HG03457 (cell line): Measurements from ENCODE around the gene RAB24.
"Not testable (repeated sequence)": the region's sequence is repeated elsewhere in the genome, so short reads cannot be mapped to it uniquely, and the experiment has no call there.

Experiments
- ATAC-seq: cut with Tn5 transposase; IDR thresholded peaks from one replicate; pipeline ENCODE4 v1.9.1; 2021; ENCODE audit warnings: moderate number of reproducible peaks; ENCODE audit not compliant: unreplicated experiment

RAB24 gene

DNA sequence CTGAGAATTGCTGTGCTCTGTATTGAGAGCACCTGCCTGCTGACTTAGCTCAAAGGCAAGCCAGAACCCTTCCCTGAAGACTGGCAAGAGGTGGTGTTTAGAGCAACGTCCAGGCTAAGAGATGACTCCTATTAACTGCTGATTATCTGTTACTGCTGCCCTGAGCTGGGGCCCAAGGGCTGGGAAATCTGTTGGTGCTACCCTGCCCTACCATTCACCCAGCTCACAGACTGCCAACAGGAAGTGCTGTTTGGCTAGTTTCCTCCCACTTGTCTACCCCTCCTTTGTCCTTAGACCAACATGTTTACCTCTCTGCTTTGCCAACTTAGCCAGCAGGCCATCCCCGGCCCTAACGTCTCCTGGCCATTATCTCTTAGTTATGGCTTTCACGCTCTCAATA is 6.9 kb downstream of the RAB24 start:
- ATAC-seq: no peak

DNA sequence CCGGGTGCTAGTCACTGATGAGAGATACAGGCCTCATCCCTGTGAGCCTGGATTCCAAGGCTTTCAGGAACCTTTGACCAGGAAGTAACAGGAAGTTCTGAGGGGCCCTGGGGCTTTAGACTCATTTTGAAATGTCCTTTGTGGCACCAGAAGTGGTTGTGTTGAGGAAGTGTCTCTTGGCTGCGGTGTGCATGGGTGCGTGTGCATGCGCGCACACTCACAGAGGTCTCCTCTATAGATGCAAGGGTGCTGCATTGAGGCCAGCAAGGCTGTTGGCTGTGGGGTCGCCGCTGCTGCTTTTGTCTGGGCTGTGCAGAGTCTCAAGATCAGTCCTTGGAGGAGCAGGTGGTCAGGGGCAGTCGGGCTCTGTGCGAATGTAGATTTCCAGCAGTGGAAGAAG is 7.6 kb downstream of the RAB24 start:
- ATAC-seq: no peak

- ATAC-seq: no peak
Observed at GRCh38 chr5:177294632-177295031, 8.9 kb downstream of the RAB24 start.

DNA sequence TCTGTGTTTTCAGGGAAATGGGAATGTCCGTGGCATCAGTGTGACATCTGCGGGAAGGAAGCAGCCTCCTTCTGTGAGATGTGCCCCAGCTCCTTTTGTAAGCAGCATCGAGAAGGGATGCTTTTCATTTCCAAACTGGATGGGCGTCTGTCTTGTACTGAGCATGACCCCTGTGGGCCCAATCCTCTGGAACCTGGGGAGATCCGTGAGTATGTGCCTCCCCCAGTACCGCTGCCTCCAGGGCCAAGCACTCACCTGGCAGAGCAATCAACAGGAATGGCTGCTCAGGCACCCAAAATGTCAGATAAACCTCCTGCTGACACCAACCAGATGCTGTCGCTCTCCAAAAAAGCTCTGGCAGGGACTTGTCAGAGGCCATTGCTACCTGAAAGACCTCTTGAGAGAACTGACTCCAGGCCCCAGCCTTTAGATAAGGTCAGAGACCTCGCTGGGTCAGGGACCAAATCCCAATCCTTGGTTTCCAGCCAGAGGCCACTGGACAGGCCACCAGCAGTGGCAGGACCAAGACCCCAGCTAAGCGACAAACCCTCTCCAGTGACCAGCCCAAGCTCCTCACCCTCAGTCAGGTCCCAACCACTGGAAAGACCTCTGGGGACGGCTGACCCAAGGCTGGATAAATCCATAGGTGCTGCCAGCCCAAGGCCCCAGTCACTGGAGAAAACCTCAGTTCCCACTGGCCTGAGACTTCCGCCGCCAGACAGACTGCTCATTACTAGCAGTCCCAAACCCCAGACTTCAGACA is 9.5 kb downstream of the RAB24 start:
- no peak for ATAC-seq

DNA sequence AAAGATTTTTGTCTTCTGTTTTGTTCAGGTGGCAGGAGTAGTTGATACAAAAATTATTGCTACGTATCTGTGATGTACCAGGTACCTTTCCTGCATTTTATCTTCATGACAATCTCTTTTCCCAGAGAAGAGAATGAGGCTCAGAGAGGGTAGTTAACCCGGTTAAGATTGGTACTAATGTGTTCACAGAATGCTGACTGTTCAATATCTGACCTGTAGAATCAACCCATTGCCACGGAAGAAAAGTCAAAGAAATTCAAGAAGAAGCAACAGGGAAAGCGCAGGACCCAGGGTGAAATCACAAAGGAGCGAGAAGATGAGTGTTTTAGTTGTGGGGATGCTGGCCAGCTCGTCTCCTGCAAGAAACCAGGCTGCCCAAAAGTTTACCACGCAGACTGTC is 11.8 kb downstream of the RAB24 start:
- no peak for ATAC-seq

- no peak for ATAC-seq
Observed at GRCh38 chr5:177290816-177291596, 12.5 kb downstream of the RAB24 start.

GRCh38 chr5:177288191-177288590 is 15.3 kb downstream of the RAB24 start:
- no peak for ATAC-seq

- no peak for ATAC-seq
Observed at GRCh38 chr5:177276886-177277285, 26.6 kb downstream of the RAB24 start.

GRCh38 chr5:177275883-177276282 is 27.6 kb downstream of the RAB24 start:
- no peak for ATAC-seq

GRCh38 chr5:177271113-177271512 is 32.4 kb downstream of the RAB24 start:
- no peak for ATAC-seq

- no peak for ATAC-seq
Observed at GRCh38 chr5:177270653-177271052, 32.9 kb downstream of the RAB24 start.

DNA sequence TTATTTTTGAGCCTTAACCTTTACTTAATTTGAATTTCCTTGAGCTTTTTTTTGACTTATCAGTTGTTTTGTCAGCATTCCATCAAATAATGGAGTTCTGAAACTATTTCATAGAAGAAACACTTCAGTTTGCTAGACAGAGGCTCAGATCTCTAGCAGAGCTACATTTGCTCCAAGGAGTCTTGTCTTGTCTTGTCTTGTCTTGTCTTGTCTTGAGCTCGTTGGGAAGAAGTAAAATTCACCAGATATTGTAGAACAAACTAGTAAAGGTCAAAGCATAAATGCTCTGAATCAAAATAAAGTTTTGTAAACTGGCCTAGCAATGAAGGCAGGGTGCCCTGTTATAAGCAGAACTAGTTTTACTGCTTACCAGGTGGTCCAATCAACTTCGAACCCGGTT is 33.5 kb downstream of the RAB24 start:
- ATAC-seq: no peak

DNA sequence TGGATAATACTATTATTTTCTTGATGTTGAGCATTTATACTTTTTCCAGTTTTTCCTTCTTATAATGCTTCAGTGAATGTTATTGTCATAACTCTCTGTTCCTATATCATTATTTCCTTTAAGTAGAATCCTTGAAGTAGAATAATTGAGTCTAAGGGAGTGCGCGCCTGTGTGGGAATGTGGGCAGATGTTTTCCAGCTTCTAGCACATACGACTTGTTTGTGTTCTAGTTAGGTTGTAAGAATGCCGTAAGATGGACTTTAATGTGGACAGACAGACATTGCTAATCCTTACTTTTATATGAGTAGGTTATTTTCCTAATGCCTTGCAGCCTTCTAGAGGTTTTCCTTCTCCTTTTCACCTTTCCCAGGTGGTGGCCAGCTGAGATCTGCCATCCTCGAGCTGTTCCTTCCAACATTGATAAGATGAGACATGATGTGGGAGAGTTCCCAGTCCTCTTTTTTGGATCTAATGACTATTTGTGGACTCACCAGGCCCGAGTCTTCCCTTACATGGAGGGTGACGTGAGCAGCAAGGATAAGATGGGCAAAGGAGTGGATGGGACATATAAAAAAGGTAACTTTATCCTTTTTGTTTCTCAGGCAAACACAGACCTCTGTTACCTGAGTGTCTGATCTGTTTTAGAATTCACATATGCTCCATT is 34.2 kb downstream of the RAB24 start:
- ATAC-seq: no peak

GRCh38 chr5:177265395-177265794 is 38.1 kb downstream of the RAB24 start:
- ATAC-seq: no peak

- ATAC-seq: no peak
Observed at GRCh38 chr5:177264178-177264577, 39.3 kb downstream of the RAB24 start.

DNA sequence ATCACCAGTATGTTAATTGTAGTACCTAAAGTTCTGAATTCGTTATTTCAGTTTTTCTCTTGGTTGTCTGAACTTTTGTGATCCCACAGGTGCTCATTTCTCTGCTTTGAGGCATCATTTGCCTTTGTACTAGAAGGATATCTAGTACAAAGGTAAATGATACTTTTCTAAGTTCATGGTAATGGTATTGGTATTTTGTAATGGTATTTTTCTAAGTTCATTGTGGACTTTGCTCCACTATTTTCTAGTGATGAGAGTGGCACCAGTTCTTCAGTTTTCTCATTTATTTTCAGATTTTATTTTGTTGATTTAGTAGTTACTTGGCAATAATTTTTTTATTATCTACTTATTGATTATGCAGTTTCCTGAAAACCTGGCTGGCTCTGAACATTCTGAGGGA is 42.0 kb downstream of the RAB24 start:
- ATAC-seq: no peak

GRCh38 chr5:177260961-177261360 is 42.6 kb downstream of the RAB24 start:
- no peak for ATAC-seq

DNA sequence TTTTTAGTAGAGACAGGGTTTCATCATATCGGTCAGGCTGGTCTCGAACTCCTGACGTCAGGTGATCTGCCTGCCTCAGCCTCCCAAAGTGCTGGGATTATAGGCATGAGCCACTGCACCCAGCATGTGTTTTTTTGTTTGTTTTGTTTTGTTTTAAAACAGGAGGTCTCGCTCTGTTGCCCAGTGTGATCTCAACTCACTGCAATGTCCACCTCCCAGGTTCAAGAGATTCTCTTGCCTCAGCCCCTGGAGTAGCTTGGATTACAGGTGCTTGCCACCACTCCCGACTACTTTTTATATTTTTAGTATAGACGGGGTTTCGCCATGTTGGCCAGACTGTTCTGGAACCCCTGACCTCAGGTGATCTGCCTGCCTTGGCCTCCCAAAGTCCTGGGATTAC is 44.8 kb downstream of the RAB24 start:
- ATAC-seq: not testable (repeated sequence)

- no peak for ATAC-seq
Observed at GRCh38 chr5:177256296-177256695, 47.2 kb downstream of the RAB24 start.

- no peak for ATAC-seq
Observed at GRCh38 chr5:177253252-177253651, 50.3 kb downstream of the RAB24 start.
